K562 (cell line): ENCODE measurements around the gene FAM193A. TPM values are rescaled to one million over a fixed set of nuclear protein-coding genes. Genes with fewer than 3 reads are reported as not detected.
A peak's percentile ranks its signal among the peaks of the same experiment; 100 is the strongest.

Source experiments
- ATAC-seq: fragments of 200-7000 bp; cut with Tn5 transposase; 3 replicates; pipeline ENCODE4 v1.9.1; 2020; ENCODE audit warnings: moderate library complexity
- BruUV-seq: library from RNA; stranded (reverse); fragments of 400-500 nt; replicated peaks from 2 replicates; lab custom pipeline; 2021; lab: Mats Ljungman, UMichigan
- CTCF ChIA-PET: fragments of 300-600 bp; formaldehyde crosslinking; extraction: SDS; loops from one replicate; lab custom pipeline; 2021; ENCODE audit warnings: low intra/inter-chr PET ratio; lab: Yijun Ruan, JAX
- POLR2A ChIA-PET: fragments of 300-600, 350-650 bp; sonication (Branson Sonifier 250); formaldehyde crosslinking; extraction: SDS; loops from one replicate; lab custom pipeline; 2021; ENCODE audit warnings: antibody characterized with exemption, inconsistent platforms; lab: Yijun Ruan, JAX
- DNase-seq, 4 experiments: peaks; one replicate each; pipeline versions ENCODE4 v3.0.0 to v3.0.0-alpha.2; 2011 to 2018; ENCODE audit warnings: low spot score in 3 of 4, mixed read lengths in 3 of 4; ENCODE audit errors: extremely low read depth in 1 of 4
- FAIRE-seq: peaks from 2 replicates; lab custom pipeline; 2011; peaks lifted over from hg19 to GRCh38; lab: Jason Lieb, UNC
- H2AFZ ChIP-seq: 2 replicates; pipeline ENCODE4 v1.6.0; 2011; ENCODE audit warnings: low read depth, low read length, control low read depth, inconsistent platforms
- H3K27ac ChIP-seq: fragments of 200-600 bp; 3 replicates; pipeline ENCODE4 v1.8.0; 2011; ENCODE audit warnings: low read depth, mild to moderate bottlenecking, control low read depth, inconsistent platforms, low read length, moderate library complexity, mixed read lengths; ENCODE audit errors: extremely low read depth
- H3K27me3 ChIP-seq, 2 experiments: fragments of 300-600 bp in 1 of 2; 2 replicates in 1 of 2; 3 replicates in 1 of 2; pipeline versions ENCODE4 v1.6.0 to v1.8.0; 2011; ENCODE audit warnings: inconsistent platforms in 2 of 2, low read length in 2 of 2, mild to moderate bottlenecking in 1 of 2, mixed read lengths in 1 of 2, moderate library complexity in 1 of 2; ENCODE audit not compliant: control insufficient read depth in 2 of 2, insufficient read depth in 2 of 2
- H3K36me3 ChIP-seq: fragments of 300-600 bp; 3 replicates; pipeline ENCODE4 v1.8.0; 2011; ENCODE audit warnings: mild to moderate bottlenecking, low read length, inconsistent platforms; ENCODE audit not compliant: control insufficient read depth, insufficient read depth
- H3K4me1 ChIP-seq, 2 experiments: fragments of 200-600 bp in 1 of 2; replicated peaks in 1 of 2; 2 replicates in 1 of 2; 3 replicates in 1 of 2; pipeline versions ENCODE4 v1.5.1 to v1.8.0; 2011; ENCODE audit warnings: inconsistent platforms in 2 of 2, low read length in 2 of 2, mild to moderate bottlenecking in 1 of 2, mixed read lengths in 1 of 2, moderate library complexity in 1 of 2; ENCODE audit not compliant: control insufficient read depth in 2 of 2, insufficient read depth in 2 of 2
- H3K4me2 ChIP-seq: 2 replicates; pipeline ENCODE4 v1.6.1; 2011; ENCODE audit warnings: low read length, control low read depth, inconsistent platforms, mixed read lengths; ENCODE audit not compliant: insufficient read depth
- H3K4me3 ChIP-seq: fragments of 200-600 bp; sonication (generic), shearing (Covaris generic); 2 replicates; pipeline ENCODE4 v1.5.1; 2016; ENCODE audit warnings: control low read depth, inconsistent platforms
- H3K79me2 ChIP-seq: fragments of 200-600 bp; 3 replicates; pipeline ENCODE4 v1.8.0; 2011; ENCODE audit warnings: low read length, inconsistent platforms; ENCODE audit not compliant: control insufficient read depth, insufficient read depth
- H3K9ac ChIP-seq, 2 experiments: 2 replicates each; pipeline versions ENCODE4 v1.6.0 to v1.6.1; 2011; ENCODE audit warnings: low read depth in 2 of 2, low read length in 2 of 2, control low read depth in 1 of 2, inconsistent platforms in 1 of 2, mild to moderate bottlenecking in 1 of 2, mixed read lengths in 1 of 2; ENCODE audit not compliant: insufficient read depth in 1 of 2
- H3K9me1 ChIP-seq: one replicate; pipeline ENCODE4 v1.6.0; 2011; ENCODE audit warnings: inconsistent platforms, mild to moderate bottlenecking, low read length, moderate library complexity; ENCODE audit not compliant: control insufficient read depth, insufficient read depth
- H3K9me3 ChIP-seq: replicated peaks from 2 replicates; pipeline ENCODE4 v1.5.1; 2011; ENCODE audit warnings: low read depth, low read length, inconsistent platforms; ENCODE audit not compliant: control insufficient read depth, insufficient read depth
- H4K20me1 ChIP-seq: replicated peaks from 2 replicates; pipeline ENCODE4 v1.6.1; 2011; ENCODE audit warnings: low read length, inconsistent platforms, mixed read lengths; ENCODE audit not compliant: control insufficient read depth, insufficient read depth
- ATF3 ChIP-seq, 2 experiments: fragments of 450-650 bp in 1 of 2; sonication (generic) in 1 of 2; formaldehyde crosslinking in 1 of 2; IDR thresholded peaks in 1 of 2; conservative IDR thresholded peaks in 1 of 2; 2 replicates each; pipeline versions ENCODE4 v1.6.1 to v1.8.1; 2016 to 2023; ENCODE audit warnings: mild to moderate bottlenecking in 2 of 2, moderate library complexity in 2 of 2, inconsistent platforms in 1 of 2, missing genetic modification reagents in 1 of 2
- GATA2 ChIP-seq: sonication (generic); formaldehyde crosslinking; IDR thresholded peaks from 2 replicates; pipeline ENCODE4 v1.4.0; 2020; ENCODE audit warnings: mild to moderate bottlenecking, missing genetic modification reagents
- TGIF2 ChIP-seq: sonication (generic); formaldehyde crosslinking; IDR thresholded peaks from 2 replicates; pipeline ENCODE4 v1.8.1; 2022; ENCODE audit warnings: mild to moderate bottlenecking, missing genetic modification reagents, moderate library complexity
- ZNF696 ChIP-seq: fragments of 250-450 bp; sonication (Bioruptor Pico); conservative IDR thresholded peaks from 2 replicates; pipeline ENCODE4 v1.4.0; 2020; ENCODE audit warnings: mild to moderate bottlenecking, moderate library complexity
- WGBS: fragments of 100-300 bp; shearing (Covaris generic); methylation state at CpG from one replicate; pipeline ENCODE4 v1.1.6; 2016; ENCODE audit warnings: low coverage, mixed read lengths; ENCODE audit not compliant: insufficient coverage; ENCODE audit errors: missing lambda C conversion rate; 5-methylcytosine and 5-hydroxymethylcytosine counted together
- in situ Hi-C: fragments of 300-500 bp; cut with MboI; formaldehyde crosslinking; loops from 4 replicates; pipeline ENCODE4 v1.15.0; 2018; ENCODE audit warnings: inconsistent platforms, mixed read lengths
- intact Hi-C: fragments of 100-400 bp; cut with micrococcal nuclease; formaldehyde crosslinking; loops from 2 replicates; pipeline ENCODE4 v1.14.2; 2022
- polyA plus RNA-seq, 8 experiments: library from polyadenylated mRNA; depleted of rRNA in 4 of 8; stranded (reverse) in 5 of 8; unstranded in 3 of 8; fragments of >200 nt; fragmentation: Nextera tagmentation in 2 of 8; fragmentation: Illumina TruSeq in 1 of 8; extraction: Ambion mirVana in 2 of 8; extraction: Trizol in 1 of 8; gene quantifications; 2 replicates each; pipeline versions ENCODE4 v1.2.1 to v1.2.3, GENCODE V29; 2011 to 2014; ENCODE audit warnings: inconsistent platforms in 1 of 8, missing spikeins in 1 of 8
- total RNA-seq, 7 experiments: library from RNA; depleted of rRNA in 6 of 7; stranded (reverse); fragments of >200 nt in 6 of 7; fragmentation: Illumina TruSeq in 2 of 7; extraction: Trizol in 2 of 7; gene quantifications; 2 replicates each; pipeline versions ENCODE4 v1.2.1 to v1.2.3, GENCODE V29; 2011 to 2021; ENCODE audit warnings: low replicate concordance in 1 of 7

FAM193A gene
- total and polyA plus RNA-seq, 9 of the 15 experiments (the other 6 are each of a cell fraction or from before 2014, with no cell fraction given) = 0.46 to 24.6 (median 9.6) TPM

GRCh38 chr4:2733001-2733843, 196.8 kb downstream of the FAM193A start (continued):
- TF ChIP-seq ZNF696 (CRISPR knock-in tag) (no peak), TGIF2 (CRISPR knock-in tag) (no peak)

DNA sequence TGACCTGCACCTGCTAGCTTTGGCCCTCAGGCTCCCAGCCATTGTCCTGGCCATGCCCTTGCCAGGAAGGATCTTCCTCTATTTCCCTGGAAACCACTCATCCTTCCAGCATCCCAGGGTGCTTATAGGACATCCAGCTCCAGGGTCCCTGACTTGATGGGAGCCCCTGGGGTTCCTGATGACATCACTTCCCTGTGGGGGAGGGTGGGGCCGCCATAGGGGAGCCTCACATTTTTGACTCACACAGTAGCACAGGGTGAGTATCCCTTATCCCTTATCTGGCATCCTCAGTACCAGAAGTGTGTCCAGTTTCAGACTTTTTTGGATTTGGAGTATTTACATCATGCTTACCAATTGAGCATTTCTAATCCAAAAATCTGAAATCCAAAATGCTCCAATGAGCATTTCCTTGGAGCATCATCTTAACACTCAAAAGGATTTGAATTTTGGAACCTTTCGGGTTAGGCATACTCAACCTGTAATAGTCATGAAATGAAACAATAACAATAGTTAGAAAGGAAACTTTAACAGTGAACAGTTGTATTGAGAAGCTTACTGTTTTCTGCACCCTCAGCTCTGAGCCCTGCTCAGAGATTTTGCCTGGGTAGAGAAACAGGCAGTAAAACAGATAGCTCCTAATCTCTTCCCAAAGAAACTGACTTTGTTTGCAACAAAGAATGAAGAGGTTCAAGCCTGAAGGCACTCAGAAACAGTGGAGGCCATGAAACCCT, 197.6 kb downstream of the FAM193A start:
- no peaks in the 10 kb centered on the region for H3K79me2 ChIP-seq
- H3K36me3 ChIP-seq = peaks cover 29% of the 10 kb centered on the region; the same call in 2 of the 3 replicates
- no peak overlapping the region for H3K27ac ChIP-seq
- WGBS = 62% methylated on average over 2 of the region's 2 CpGs
- no peak for FAIRE-seq
- POLR2A ChIA-PET = interaction anchor here (0.6 to 1.0 kb wide), 3 partner anchors 34 to 478 kb away, joined by 3 to 4 read pairs (median 3); no protein-coding TSS in a partner anchor
- ATAC-seq = peak; percentile 28; the same call in 2 of the 3 replicates
- no peaks in the 10 kb centered on the region for H3K9me3 ChIP-seq
- DNase-seq = no peak
- peak overlapping the region in 1 of 2 experiments; percentile 43; a peak in 1 of 4 replicates for H3K9ac ChIP-seq
- H3K4me2 ChIP-seq = no peak overlapping the region
- H4K20me1 ChIP-seq = no peaks in the 10 kb centered on the region
- BruUV-seq = no TSS peak
- H3K4me1 ChIP-seq = peaks cover 2 to 12% of the 10 kb centered on the region in 2 experiments; a peak in 4 of 5 replicates
- no peak overlapping the region for H3K4me3 ChIP-seq
- no peaks in the 10 kb centered on the region for H3K9me1 ChIP-seq
- no peaks in the 10 kb centered on the region for H3K27me3 ChIP-seq
- in situ Hi-C loops = no loop called here
- CTCF ChIA-PET = no interaction called here
- peak; percentile 30; the same call in 1 of the 2 replicates for TF ChIP-seq ATF3 (IDR thresholded peaks at IDR 0.05)
- TF ChIP-seq ATF3 (CRISPR knock-in tag; conservative IDR thresholded peaks at IDR 0.05) = no peak
- no peak for TF ChIP-seq GATA2 (CRISPR knock-in tag)
- no peak overlapping the region for H2AFZ ChIP-seq
- intact Hi-C loops = no loop called here
